ENCODE measurements around the gene LIM2.

DNA sequence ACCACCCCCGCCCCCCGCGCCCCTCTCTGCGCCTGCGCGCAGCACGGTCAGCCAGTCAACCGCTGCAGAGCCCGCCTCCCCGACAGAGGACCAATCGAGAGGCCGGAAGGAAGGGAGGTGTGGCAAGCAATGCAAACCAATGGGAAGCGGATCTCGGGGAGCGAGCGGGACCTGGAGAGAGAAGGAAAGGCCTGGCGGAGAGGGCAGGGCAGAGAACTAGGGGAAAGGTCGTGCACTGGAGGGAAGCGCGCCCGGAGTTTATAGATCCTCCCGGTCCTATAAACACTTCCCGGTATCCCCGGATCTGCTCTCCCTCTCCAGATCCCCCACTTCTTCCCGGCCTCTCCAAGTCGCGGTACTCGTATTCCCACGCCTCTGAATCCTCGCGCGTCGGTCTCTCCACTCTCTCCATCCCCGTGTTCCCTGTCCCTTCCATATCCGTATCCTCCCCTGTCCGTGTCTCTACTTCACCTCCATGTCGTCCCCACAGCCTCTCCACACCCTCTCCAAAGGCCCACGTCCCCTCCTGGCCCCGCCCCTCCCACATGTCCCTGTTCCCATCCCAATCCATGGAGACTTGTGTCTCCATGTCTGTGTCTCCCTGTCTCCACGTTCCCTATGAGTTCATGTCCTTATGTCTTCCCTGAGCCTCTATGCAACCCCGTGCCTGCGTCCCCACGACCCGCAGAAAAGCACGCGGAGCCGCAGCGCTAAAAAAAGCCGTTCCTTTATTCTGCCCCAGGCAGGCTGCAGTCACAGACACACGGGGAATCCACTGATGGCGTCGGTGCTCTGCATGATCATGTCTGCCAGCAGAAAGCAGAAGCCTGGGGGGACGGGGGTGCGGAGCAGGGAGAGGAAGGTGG is 21.2 kb downstream of the LIM2 start:
- TF ChIP-seq, protein P1, sequence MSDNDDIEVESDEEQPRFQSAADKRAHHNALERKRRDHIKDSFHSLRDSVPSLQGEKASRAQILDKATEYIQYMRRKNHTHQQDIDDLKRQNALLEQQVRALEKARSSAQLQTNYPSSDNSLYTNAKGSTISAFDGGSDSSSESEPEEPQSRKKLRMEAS (IDR thresholded peaks at IDR 0.05): peak; percentile 22
- no peak for TF ChIP-seq RAD21 (IDR thresholded peaks at IDR 0.05; ENCODE audit: low read depth)
- no peak for TF ChIP-seq NFIC (IDR thresholded peaks at IDR 0.05)
- TF ChIP-seq ZBTB7A (IDR thresholded peaks at IDR 0.05; ENCODE audit: low read depth): no peak; the same call in 1 of the 2 replicates
- TF ChIP-seq CEBPB (IDR thresholded peaks at IDR 0.05): no peak
- no peak for TF ChIP-seq EP300 (IDR thresholded peaks at IDR 0.05; ENCODE audit: borderline replicate concordance)
